Coronary artery (tissue), 2 donors: ENCODE results near the gene DAB1.

Experiments used
- DNase-seq: peaks from one replicate; pipeline ENCODE4 v3.0.0-alpha.2; 2017; ENCODE audit warnings: low spot score
- H3K27ac ChIP-seq, 2 donors: fragments of 200-600 bp; sonication (generic); one replicate each; pipeline ENCODE4 v1.5.1; 2016 to 2019
- H3K4me3 ChIP-seq: fragments of 200-600 bp; sonication (generic); 2 replicates; pipeline ENCODE4 v1.5.1; 2016; ENCODE audit warnings: mild to moderate bottlenecking, moderate library complexity
- TF ChIP-seq, protein P1 (sequence below): fragments of 200-600 bp; sonication (generic); IDR thresholded peaks from one replicate; pipeline ENCODE4 v1.5.1; 2019; ENCODE audit warnings: antibody characterized with exemption

Gene DAB1

DNA sequence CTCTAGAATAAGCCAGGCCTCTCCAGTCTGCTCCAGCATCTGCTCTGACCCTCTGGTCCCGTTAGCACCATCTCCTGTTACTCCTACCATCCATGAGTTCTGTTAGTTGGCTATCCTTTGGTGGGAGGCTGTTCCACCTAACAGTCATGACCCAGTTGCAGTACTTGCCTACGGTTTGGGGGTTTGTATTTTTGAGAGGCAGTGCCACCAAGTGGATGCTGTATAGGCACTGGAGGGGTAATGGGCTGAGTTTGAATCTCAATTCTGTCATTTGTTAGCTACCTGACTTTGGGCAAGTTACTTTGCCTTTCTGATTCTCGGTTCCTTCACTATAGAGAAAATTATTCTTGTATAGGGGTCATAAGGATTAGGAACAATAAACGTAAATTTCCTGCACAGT lies 445.9 kb downstream of the DAB1 start:
- Histone ChIP-seq H3K4me3 (no peak overlapping the region), H3K27ac (no peak overlapping the region)
- TF ChIP-seq, protein P1, sequence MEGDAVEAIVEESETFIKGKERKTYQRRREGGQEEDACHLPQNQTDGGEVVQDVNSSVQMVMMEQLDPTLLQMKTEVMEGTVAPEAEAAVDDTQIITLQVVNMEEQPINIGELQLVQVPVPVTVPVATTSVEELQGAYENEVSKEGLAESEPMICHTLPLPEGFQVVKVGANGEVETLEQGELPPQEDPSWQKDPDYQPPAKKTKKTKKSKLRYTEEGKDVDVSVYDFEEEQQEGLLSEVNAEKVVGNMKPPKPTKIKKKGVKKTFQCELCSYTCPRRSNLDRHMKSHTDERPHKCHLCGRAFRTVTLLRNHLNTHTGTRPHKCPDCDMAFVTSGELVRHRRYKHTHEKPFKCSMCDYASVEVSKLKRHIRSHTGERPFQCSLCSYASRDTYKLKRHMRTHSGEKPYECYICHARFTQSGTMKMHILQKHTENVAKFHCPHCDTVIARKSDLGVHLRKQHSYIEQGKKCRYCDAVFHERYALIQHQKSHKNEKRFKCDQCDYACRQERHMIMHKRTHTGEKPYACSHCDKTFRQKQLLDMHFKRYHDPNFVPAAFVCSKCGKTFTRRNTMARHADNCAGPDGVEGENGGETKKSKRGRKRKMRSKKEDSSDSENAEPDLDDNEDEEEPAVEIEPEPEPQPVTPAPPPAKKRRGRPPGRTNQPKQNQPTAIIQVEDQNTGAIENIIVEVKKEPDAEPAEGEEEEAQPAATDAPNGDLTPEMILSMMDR: no peak
- no peak for DNase-seq

DNA sequence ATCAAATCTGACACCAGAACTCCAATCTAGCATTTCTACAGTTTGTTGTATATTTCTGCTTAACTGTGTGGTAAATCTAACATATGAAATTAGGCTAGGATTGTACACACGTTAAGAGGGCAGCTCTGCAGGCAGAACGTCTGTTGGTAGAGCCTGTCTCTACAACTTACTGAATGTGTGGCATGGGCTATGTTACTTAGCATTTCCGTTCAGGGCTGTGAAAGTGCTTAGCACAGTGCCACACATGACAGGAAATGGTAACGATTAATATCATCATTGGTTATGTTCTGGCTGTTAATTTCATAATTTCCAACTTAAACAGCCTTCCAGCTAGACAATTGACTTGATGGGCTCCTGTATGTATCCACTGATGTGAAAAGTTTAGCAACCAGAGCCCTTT lies 448.4 kb downstream of the DAB1 start:
- Histone ChIP-seq H3K27ac (no peak overlapping the region), H3K4me3 (no peak overlapping the region)
- TF ChIP-seq, protein P1: no peak
- DNase-seq: no peak

DNA sequence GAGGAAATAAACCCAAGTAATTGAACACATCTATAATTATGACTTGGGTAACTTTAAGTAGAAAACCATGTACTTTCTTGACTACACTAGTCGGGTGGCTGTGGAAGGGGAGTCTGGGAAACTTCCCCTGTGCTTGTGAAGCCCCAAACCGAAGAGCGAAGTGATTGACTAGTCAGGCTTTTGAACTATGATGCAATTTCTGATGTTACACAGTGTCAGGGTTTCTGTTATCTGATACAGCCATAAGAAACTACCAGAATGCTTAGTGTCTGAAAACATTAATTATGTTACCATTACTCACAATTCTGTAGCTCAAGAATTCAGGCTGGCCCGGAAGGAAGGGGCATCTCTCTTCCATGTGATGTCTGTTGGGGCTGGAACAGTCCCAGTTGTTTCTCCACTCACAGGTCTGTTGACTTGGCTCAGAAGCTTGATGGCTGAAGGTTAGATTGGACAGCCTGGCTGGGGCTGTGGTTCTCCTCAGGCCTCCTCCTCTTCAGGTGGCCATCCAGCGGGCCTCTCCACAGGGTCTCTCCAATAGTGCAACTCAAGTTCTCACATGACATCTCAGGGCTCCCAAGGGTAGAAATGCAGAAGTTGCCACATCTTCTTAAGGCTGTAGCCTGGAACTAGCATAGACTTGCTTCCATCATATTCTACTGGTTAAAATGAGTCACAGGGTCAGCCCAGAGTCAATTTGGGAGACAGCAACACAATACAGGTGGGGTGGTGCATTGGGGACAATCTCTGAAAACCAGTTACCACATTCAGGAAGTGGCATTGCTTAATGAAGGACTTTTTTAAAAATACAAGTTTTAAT lies 449.7 kb downstream of the DAB1 start:
- no peak for DNase-seq

DNA sequence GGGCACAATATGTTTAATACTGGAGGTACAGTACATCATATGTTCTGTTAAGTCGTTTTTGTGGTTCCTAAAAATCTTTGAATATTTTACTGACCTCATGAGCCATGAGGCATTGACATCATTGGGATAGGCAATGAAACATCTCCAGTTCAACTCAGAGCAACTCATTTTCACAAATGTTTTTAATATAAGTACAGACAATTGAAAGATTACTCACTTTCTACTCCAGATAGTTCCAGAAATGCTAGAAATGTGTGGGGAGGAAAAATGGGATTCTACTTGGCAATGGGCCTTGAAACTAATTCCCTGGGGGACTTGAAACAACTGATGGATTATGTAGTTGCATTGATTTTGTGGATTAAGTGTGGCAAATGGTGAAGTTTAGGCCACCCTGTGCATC lies 450.9 kb downstream of the DAB1 start:
- TF ChIP-seq, protein P1: no peak
- Histone ChIP-seq H3K4me3 (no peak overlapping the region), H3K27ac (no peak overlapping the region)
- no peak for DNase-seq

More for the DNA sequence above, 449.7 kb downstream of the DAB1 start:
- H3K27ac ChIP-seq: no peak overlapping the region
- TF ChIP-seq, protein P1: no peak
- H3K4me3 ChIP-seq: no peak overlapping the region

DNA sequence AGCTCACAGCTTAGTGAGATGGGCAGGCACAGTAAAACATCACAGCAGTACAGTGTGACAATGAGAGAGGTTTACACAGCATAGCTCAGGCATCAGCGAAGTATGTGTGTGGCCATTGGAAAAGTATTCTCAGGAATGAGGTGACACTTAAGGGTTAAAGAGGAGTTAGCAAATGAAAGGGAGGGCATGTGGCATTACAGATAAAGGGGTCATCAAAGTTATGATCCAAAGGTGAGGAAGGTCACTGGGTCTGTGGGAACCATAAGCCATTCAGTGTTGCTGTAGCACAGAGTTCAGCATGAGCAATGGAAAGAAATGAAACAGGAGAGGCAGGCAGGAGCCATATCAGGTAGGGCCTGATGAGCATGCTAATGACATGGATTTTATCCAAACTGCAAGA lies 453.6 kb downstream of the DAB1 start:
- no peak overlapping the region for H3K4me3 ChIP-seq
- TF ChIP-seq, protein P1: no peak
- no peak overlapping the region for H3K27ac ChIP-seq
- no peak for DNase-seq

DNA sequence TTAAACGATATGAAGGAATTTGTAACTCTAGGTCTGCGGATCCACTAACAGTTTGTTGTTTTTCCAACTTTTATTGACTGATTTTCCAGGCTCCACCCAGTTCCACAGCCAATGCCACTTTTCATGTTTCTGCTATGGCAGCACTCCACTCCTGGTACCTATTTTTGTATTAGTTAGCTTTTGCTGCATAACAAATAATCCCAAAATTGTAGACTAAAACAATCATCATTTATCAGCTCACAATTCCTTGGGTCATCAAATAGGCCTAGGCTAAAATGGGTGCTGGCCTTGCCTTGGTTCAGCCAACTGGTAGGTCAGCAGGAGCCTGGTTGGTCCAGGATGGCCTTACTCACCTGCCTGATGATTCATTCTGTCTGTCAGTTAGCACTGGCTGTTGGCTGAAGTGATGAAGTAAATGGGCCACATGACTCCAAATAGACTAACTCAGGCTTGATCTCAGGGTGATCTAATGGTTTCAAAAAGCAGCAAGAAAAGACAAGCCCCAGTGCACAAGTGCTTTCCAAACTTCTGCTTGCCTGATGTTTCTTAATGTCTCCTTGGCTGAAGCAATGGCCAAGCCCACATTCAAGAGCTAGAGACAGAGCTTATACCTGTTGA lies 454.9 kb downstream of the DAB1 start:
- no peak for DNase-seq
- TF ChIP-seq, protein P1: no peak
- Histone ChIP-seq H3K4me3 (no peak overlapping the region), H3K27ac (no peak overlapping the region)
